Endothelial cell of umbilical vein (primary cell): ENCODE results near the gene CHST15. TPM values are rescaled to one million over a fixed set of nuclear protein-coding genes. Genes with fewer than 3 reads are reported as not detected.

ENCODE experiments used
- BruUV-seq: library from RNA; stranded (reverse); fragments of 400-500 nt; replicated peaks from 2 replicates; lab custom pipeline; 2021; lab: Mats Ljungman, UMichigan
- CTCF ChIA-PET: fragments of 300-600, 350-600 bp; sonication (Branson Sonifier 250); formaldehyde crosslinking; loops from one replicate; lab custom pipeline; 2021; ENCODE audit warnings: antibody characterized with exemption, inconsistent platforms; lab: Charles Lee
- POLR2A ChIA-PET: fragments of 300-600, 350-600 bp; sonication (Branson Sonifier 250); formaldehyde crosslinking; loops from one replicate; lab custom pipeline; 2021; ENCODE audit warnings: antibody characterized with exemption, inconsistent platforms; lab: Charles Lee
- DNase-seq: peaks from one replicate; pipeline ENCODE4 v3.0.0-alpha.2; 2011; ENCODE audit warnings: low read depth, low spot score
- FAIRE-seq: peaks from 2 replicates; lab custom pipeline; 2011; peaks lifted over from hg19 to GRCh38; lab: Jason Lieb, UNC
- H2AFZ ChIP-seq: 2 replicates; pipeline ENCODE4 v1.6.0; 2012; ENCODE audit warnings: low read depth, low read length, control low read depth, inconsistent platforms
- H3K27ac ChIP-seq: 2 replicates; pipeline ENCODE4 v1.5.1; 2011; ENCODE audit warnings: low read depth, mild to moderate bottlenecking, control low read depth, low read length, moderate library complexity; ENCODE audit not compliant: insufficient read depth
- H3K27me3 ChIP-seq, 2 experiments: 2 replicates each; pipeline versions ENCODE4 v1.6.0 to v1.6.1; 2011; ENCODE audit warnings: low read length in 2 of 2, mixed read lengths in 1 of 2; ENCODE audit not compliant: control insufficient read depth in 2 of 2, insufficient read depth in 2 of 2
- H3K36me3 ChIP-seq, 2 experiments: 2 replicates in 1 of 2; 3 replicates in 1 of 2; pipeline ENCODE4 v1.5.1; 2011; ENCODE audit warnings: low read length in 2 of 2, mild to moderate bottlenecking in 1 of 2, moderate library complexity in 1 of 2; ENCODE audit not compliant: control insufficient read depth in 2 of 2, insufficient read depth in 2 of 2; ENCODE audit errors: extremely low read depth in 1 of 2
- H3K4me1 ChIP-seq: 3 replicates; pipeline ENCODE4 v1.5.1; 2011; ENCODE audit warnings: mild to moderate bottlenecking, low read length; ENCODE audit not compliant: control insufficient read depth, insufficient read depth; ENCODE audit errors: extremely low read depth
- H3K4me2 ChIP-seq: 2 replicates; pipeline ENCODE4 v1.6.1; 2011; ENCODE audit warnings: low read length, control low read depth, mixed read lengths; ENCODE audit not compliant: insufficient read depth
- H3K4me3 ChIP-seq, 3 experiments: fragments of 200-600 bp in 1 of 3; sonication (generic), shearing (Covaris generic) in 1 of 3; replicated peaks in 1 of 3; 2 replicates each; pipeline ENCODE4 v1.5.1; 2011 to 2016; ENCODE audit warnings: control low read depth in 3 of 3, low read length in 3 of 3, mild to moderate bottlenecking in 2 of 3, inconsistent platforms in 1 of 3, low read depth in 1 of 3, moderate library complexity in 1 of 3; ENCODE audit not compliant: insufficient read depth in 1 of 3
- H3K79me2 ChIP-seq: 2 replicates; pipeline ENCODE4 v1.6.0; 2012; ENCODE audit warnings: low read length, inconsistent platforms; ENCODE audit not compliant: control insufficient read depth, insufficient read depth
- H3K9ac ChIP-seq: replicated peaks from 2 replicates; pipeline ENCODE3; 2011; ENCODE audit warnings: low read length, control low read depth; ENCODE audit not compliant: insufficient read depth; ENCODE audit errors: extremely low read depth
- H3K9me1 ChIP-seq: replicated peaks from 3 replicates; pipeline ENCODE4 v1.6.0; 2011; ENCODE audit warnings: mild to moderate bottlenecking, low read length; ENCODE audit not compliant: control insufficient read depth, insufficient read depth; ENCODE audit errors: extremely low read depth
- H3K9me3 ChIP-seq: replicated peaks from 2 replicates; pipeline ENCODE4 v1.5.1; 2012; ENCODE audit warnings: low read length, inconsistent platforms; ENCODE audit not compliant: control insufficient read depth, insufficient read depth
- H4K20me1 ChIP-seq: replicated peaks from 2 replicates; pipeline ENCODE3; 2011; ENCODE audit warnings: mild to moderate bottlenecking, low read length; ENCODE audit not compliant: control insufficient read depth, insufficient read depth; ENCODE audit errors: extremely low read depth
- EZH2 ChIP-seq: IDR thresholded peaks from 2 replicates; pipeline ENCODE4 v1.6.1; 2012; ENCODE audit warnings: borderline replicate concordance, low read depth, mild to moderate bottlenecking, moderate library complexity, low read length, inconsistent platforms; ENCODE audit not compliant: severe bottlenecking
- FOS ChIP-seq: IDR thresholded peaks from 2 replicates; pipeline ENCODE4 v1.6.1; 2011; ENCODE audit warnings: mild to moderate bottlenecking, low read length, moderate library complexity, borderline replicate concordance; ENCODE audit not compliant: insufficient read depth
- GATA2 ChIP-seq: IDR thresholded peaks from 2 replicates; pipeline ENCODE4 v1.7.0; 2011; ENCODE audit warnings: low read depth, mild to moderate bottlenecking, moderate library complexity, mixed read lengths, low read length; ENCODE audit not compliant: insufficient read length, insufficient read depth
- JUN ChIP-seq: IDR thresholded peaks from 2 replicates; pipeline ENCODE4 v1.6.1; 2011; ENCODE audit warnings: borderline replicate concordance, low read depth; ENCODE audit not compliant: insufficient read length, insufficient read depth
- MAX ChIP-seq: IDR thresholded peaks from 2 replicates; pipeline ENCODE4 v1.6.1; 2011; ENCODE audit not compliant: insufficient read depth, insufficient read length
- MYC ChIP-seq: IDR thresholded peaks from one replicate; pipeline ENCODE4 v1.6.1; 2011; ENCODE audit warnings: mild to moderate bottlenecking, low read depth, low read length
- POLR2A ChIP-seq: IDR thresholded peaks from 2 replicates; pipeline ENCODE4 v1.6.1; 2012; ENCODE audit warnings: low read depth, mild to moderate bottlenecking, control low read depth, low read length
- POLR2AphosphoS5 ChIP-seq: IDR thresholded peaks from 2 replicates; pipeline ENCODE4 v1.6.1; 2012; ENCODE audit warnings: low read depth, mild to moderate bottlenecking, control low read depth, low read length, moderate library complexity; ENCODE audit not compliant: insufficient read depth
- dilution Hi-C: fragments of 300-500 bp; cut with MboI; formaldehyde crosslinking; loops from one replicate; pipeline ENCODE4 v1.15.0; 2019; ENCODE audit warnings: low sequenced_read_pairs; ENCODE audit not compliant: extremely low pct_ligation_motif_present
- intact Hi-C: fragments of 100-400 bp; cut with micrococcal nuclease; formaldehyde crosslinking; loops from one replicate; pipeline ENCODE4 v1.10.0; 2022
- polyA plus RNA-seq, 4 experiments: library from polyadenylated mRNA; depleted of rRNA in 3 of 4; stranded (reverse) in 3 of 4; unstranded in 1 of 4; fragments of >200 nt; gene quantifications; 2 replicates each; pipeline versions ENCODE4 v1.2.1 to v1.2.3, GENCODE V29; 2011 to 2012; ENCODE audit warnings: missing spikeins in 1 of 4
- total RNA-seq: library from RNA; stranded (reverse); gene quantifications from 2 replicates; pipeline ENCODE4 v1.2.3, GENCODE V29; 2021
- TF ChIP-seq, protein P1 (sequence below), 2 donors: IDR thresholded peaks; 1 replicate in 1 of 2; 2 replicates in 1 of 2; pipeline ENCODE4 v1.5.1; 2011; ENCODE audit warnings: low read length in 2 of 2, mild to moderate bottlenecking in 2 of 2, moderate library complexity in 2 of 2, control low read depth in 1 of 2, inconsistent platforms in 1 of 2, low read depth in 1 of 2; ENCODE audit not compliant: insufficient read depth in 1 of 2; ENCODE audit errors: extremely low read depth in 1 of 2

Gene CHST15
- total and polyA plus RNA-seq, 2 donors (not counting 3 experiments of a cell fraction or from before 2014, with no cell fraction given), result 23.1 to 29.2 TPM

DNA sequence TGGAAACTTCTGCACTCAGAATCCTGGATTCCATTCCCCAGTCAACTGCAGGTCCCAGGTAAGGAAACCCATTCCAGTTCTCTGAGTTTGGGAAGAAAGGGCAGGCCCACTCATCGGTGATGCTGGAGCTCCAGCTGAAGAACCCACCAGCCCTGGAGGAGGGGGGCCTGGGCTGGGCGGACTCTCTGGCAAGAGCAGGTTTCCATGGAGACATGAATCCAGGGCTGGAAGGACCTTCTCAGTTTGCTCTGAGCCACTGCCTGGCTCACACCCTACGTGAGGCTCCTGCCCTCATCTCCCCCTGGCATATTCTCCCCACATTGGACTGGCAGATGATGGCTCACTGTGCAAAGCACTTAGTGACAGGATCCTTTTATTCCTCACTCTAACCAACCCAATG is 128.4 kb downstream of the CHST15 start:
- H3K4me2 ChIP-seq, result no peak overlapping the region
- no peaks in the 10 kb centered on the region for H3K27me3 ChIP-seq
- no peaks in the 10 kb centered on the region for H3K9me3 ChIP-seq
- H2AFZ ChIP-seq, result no peak overlapping the region
- DNase-seq, result no peak
- H3K9me1 ChIP-seq, result no peaks in the 10 kb centered on the region
- dilution Hi-C loops (no loop called here), intact Hi-C loops (loop anchor here (5.0 to 10.0 kb wide), 3 partner anchors 210 to 833 kb away; no protein-coding TSS in a partner anchor)
- TF ChIP-seq FOS, result no peak
- TF ChIP-seq MYC, result no peak
- TF ChIP-seq EZH2, result no peak
- TF ChIP-seq POLR2A, result no peak
- no peak for TF ChIP-seq GATA2
- TF ChIP-seq MAX, result no peak
- TF ChIP-seq JUN, result no peak
- no peak for TF ChIP-seq POLR2AphosphoS5
- TF ChIP-seq, protein P1, sequence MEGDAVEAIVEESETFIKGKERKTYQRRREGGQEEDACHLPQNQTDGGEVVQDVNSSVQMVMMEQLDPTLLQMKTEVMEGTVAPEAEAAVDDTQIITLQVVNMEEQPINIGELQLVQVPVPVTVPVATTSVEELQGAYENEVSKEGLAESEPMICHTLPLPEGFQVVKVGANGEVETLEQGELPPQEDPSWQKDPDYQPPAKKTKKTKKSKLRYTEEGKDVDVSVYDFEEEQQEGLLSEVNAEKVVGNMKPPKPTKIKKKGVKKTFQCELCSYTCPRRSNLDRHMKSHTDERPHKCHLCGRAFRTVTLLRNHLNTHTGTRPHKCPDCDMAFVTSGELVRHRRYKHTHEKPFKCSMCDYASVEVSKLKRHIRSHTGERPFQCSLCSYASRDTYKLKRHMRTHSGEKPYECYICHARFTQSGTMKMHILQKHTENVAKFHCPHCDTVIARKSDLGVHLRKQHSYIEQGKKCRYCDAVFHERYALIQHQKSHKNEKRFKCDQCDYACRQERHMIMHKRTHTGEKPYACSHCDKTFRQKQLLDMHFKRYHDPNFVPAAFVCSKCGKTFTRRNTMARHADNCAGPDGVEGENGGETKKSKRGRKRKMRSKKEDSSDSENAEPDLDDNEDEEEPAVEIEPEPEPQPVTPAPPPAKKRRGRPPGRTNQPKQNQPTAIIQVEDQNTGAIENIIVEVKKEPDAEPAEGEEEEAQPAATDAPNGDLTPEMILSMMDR (IDR thresholded peaks at IDR 0.05; ENCODE audit: extremely low read depth in 1 of 2, insufficient read depth in 1 of 2, low read depth in 1 of 2, low read length in 2 of 2), result no peak
- POLR2A ChIA-PET, result no interaction called here
- H3K4me1 ChIP-seq, result no peaks in the 10 kb centered on the region
- no TSS peak for BruUV-seq
- H4K20me1 ChIP-seq, result no peaks in the 10 kb centered on the region
- CTCF ChIA-PET, result interaction anchor here (1.0 to 5.1 kb wide), 3 partner anchors 12 to 392 kb away, joined by 3 to 122 read pairs (median 13); no protein-coding TSS in a partner anchor
- H3K4me3 ChIP-seq, result no peak overlapping the region
- H3K36me3 ChIP-seq, result no peaks in the 10 kb centered on the region
- no peak overlapping the region for H3K27ac ChIP-seq
- no peak overlapping the region for H3K9ac ChIP-seq
- H3K79me2 ChIP-seq, result no peaks in the 10 kb centered on the region
- FAIRE-seq, result no peak
